HEK293 (cell line): ENCODE data around the gene COA8.

Experiments
- FEZF1 ChIP-seq: fragments of 450-650 bp; formaldehyde crosslinking; IDR thresholded peaks from 2 replicates; pipeline ENCODE4 v1.5.1; 2016; ENCODE audit warnings: missing biosample characterization, missing genetic modification characterization
- GFI1B ChIP-seq: fragments of 450-650 bp; formaldehyde crosslinking; IDR thresholded peaks from 2 replicates; pipeline ENCODE4 v1.5.1; 2016; ENCODE audit warnings: missing biosample characterization, missing genetic modification characterization
- GLI4 ChIP-seq: fragments of 450-650 bp; formaldehyde crosslinking; IDR thresholded peaks from 2 replicates; pipeline ENCODE4 v1.5.1; 2016; ENCODE audit warnings: missing biosample characterization, missing genetic modification characterization
- HOXC10 ChIP-seq: sonication (generic); formaldehyde crosslinking; IDR thresholded peaks from 2 replicates; pipeline ENCODE4 v1.8.1; 2023; ENCODE audit warnings: mild to moderate bottlenecking, missing genetic modification reagents
- KLF1 ChIP-seq: fragments of 450-650 bp; formaldehyde crosslinking; IDR thresholded peaks from 2 replicates; pipeline ENCODE4 v1.5.1; 2016; ENCODE audit warnings: missing biosample characterization, missing genetic modification characterization
- KLF10 ChIP-seq: fragments of 450-650 bp; IDR thresholded peaks from 2 replicates; pipeline ENCODE4 v1.5.1; 2018; ENCODE audit warnings: missing biosample characterization, mild to moderate bottlenecking, missing genetic modification characterization
- KLF7 ChIP-seq: fragments of 450-650 bp; formaldehyde crosslinking; IDR thresholded peaks from 2 replicates; pipeline ENCODE4 v1.5.1; 2016; ENCODE audit warnings: missing biosample characterization, missing genetic modification characterization, borderline replicate concordance
- MYNN ChIP-seq: fragments of 450-650 bp; formaldehyde crosslinking; IDR thresholded peaks from 2 replicates; pipeline ENCODE4 v1.5.1; 2016; ENCODE audit warnings: missing biosample characterization, missing genetic modification characterization, borderline replicate concordance
- PRDM1 ChIP-seq: fragments of 450-650 bp; formaldehyde crosslinking; IDR thresholded peaks from 2 replicates; pipeline ENCODE4; 2016; ENCODE audit warnings: missing biosample characterization, missing genetic modification characterization
- REPIN1 ChIP-seq: fragments of 450-650 bp; formaldehyde crosslinking; IDR thresholded peaks from 2 replicates; pipeline ENCODE4 v1.5.1; 2017; ENCODE audit warnings: missing biosample characterization, missing genetic modification characterization, low read depth
- YY1 ChIP-seq: fragments of 450-650 bp; formaldehyde crosslinking; IDR thresholded peaks from 2 replicates; pipeline ENCODE4 v1.5.1; 2018; ENCODE audit warnings: missing biosample characterization, missing genetic modification characterization
- ZBTB1 ChIP-seq: fragments of 450-650 bp; formaldehyde crosslinking; IDR thresholded peaks from 2 replicates; pipeline ENCODE4 v1.5.1; 2016; ENCODE audit warnings: missing biosample characterization, missing genetic modification characterization
- ZBTB20 ChIP-seq: fragments of 450-650 bp; formaldehyde crosslinking; IDR thresholded peaks from 2 replicates; pipeline ENCODE4 v1.5.1; 2016; ENCODE audit warnings: missing biosample characterization, missing genetic modification characterization
- ZBTB48 ChIP-seq: fragments of 450-650 bp; formaldehyde crosslinking; IDR thresholded peaks from 2 replicates; pipeline ENCODE4 v1.5.1; 2016; ENCODE audit warnings: missing biosample characterization, missing genetic modification characterization
- ZIC2 ChIP-seq: fragments of 450-650 bp; formaldehyde crosslinking; IDR thresholded peaks from 2 replicates; pipeline ENCODE4 v1.5.1; 2016; ENCODE audit warnings: missing biosample characterization, missing genetic modification characterization
- ZNF10 ChIP-seq: fragments of 450-650 bp; formaldehyde crosslinking; IDR thresholded peaks from 2 replicates; pipeline ENCODE4 v1.5.1; 2017; ENCODE audit warnings: missing biosample characterization, missing genetic modification characterization
- ZNF112 ChIP-seq: fragments of 450-650 bp; formaldehyde crosslinking; IDR thresholded peaks from 2 replicates; pipeline ENCODE4 v1.5.0; 2017; ENCODE audit warnings: missing biosample characterization, missing genetic modification characterization
- ZNF114 ChIP-seq: fragments of 450-650 bp; formaldehyde crosslinking; IDR thresholded peaks from 2 replicates; pipeline ENCODE4 v1.5.0; 2017; ENCODE audit warnings: missing biosample characterization, missing genetic modification characterization
- ZNF132 ChIP-seq: fragments of 450-650 bp; formaldehyde crosslinking; IDR thresholded peaks from 2 replicates; pipeline ENCODE4 v1.5.1; 2017; ENCODE audit warnings: missing biosample characterization, missing genetic modification characterization, borderline replicate concordance
- ZNF133 ChIP-seq: fragments of 450-650 bp; formaldehyde crosslinking; IDR thresholded peaks from 2 replicates; pipeline ENCODE4 v1.5.1; 2016; ENCODE audit warnings: missing biosample characterization, missing genetic modification characterization
- ZNF16 ChIP-seq: fragments of 450-650 bp; formaldehyde crosslinking; IDR thresholded peaks from 2 replicates; pipeline ENCODE4 v1.5.1; 2016; ENCODE audit warnings: low read depth, missing biosample characterization, missing genetic modification characterization
- ZNF23 ChIP-seq: fragments of 450-650 bp; formaldehyde crosslinking; IDR thresholded peaks from 2 replicates; pipeline ENCODE4 v1.5.1; 2016; ENCODE audit warnings: missing biosample characterization, missing genetic modification characterization, borderline replicate concordance
- ZNF24 ChIP-seq: fragments of 450-650 bp; formaldehyde crosslinking; IDR thresholded peaks from 2 replicates; pipeline ENCODE4 v1.5.1; 2016; ENCODE audit warnings: missing biosample characterization, missing genetic modification characterization
- ZNF280C ChIP-seq: fragments of 450-650 bp; formaldehyde crosslinking; IDR thresholded peaks from 2 replicates; pipeline ENCODE4 v1.5.1; 2016; ENCODE audit warnings: missing biosample characterization, missing genetic modification characterization
- ZNF513 ChIP-seq: fragments of 450-650 bp; IDR thresholded peaks from 2 replicates; pipeline ENCODE4 v1.5.1; 2018; ENCODE audit warnings: missing biosample characterization, missing genetic modification characterization
- ZNF514 ChIP-seq: fragments of 450-650 bp; formaldehyde crosslinking; IDR thresholded peaks from 2 replicates; pipeline ENCODE4 v1.5.1; 2016; ENCODE audit warnings: missing biosample characterization, missing genetic modification characterization
- ZNF596 ChIP-seq: fragments of 450-650 bp; IDR thresholded peaks from 2 replicates; pipeline ENCODE4 v1.5.0; 2018; ENCODE audit warnings: missing biosample characterization, mild to moderate bottlenecking, missing genetic modification characterization, moderate library complexity
- ZNF654 ChIP-seq: fragments of 450-650 bp; formaldehyde crosslinking; IDR thresholded peaks from 2 replicates; pipeline ENCODE4 v1.5.1; 2016; ENCODE audit warnings: low read depth, missing biosample characterization, missing genetic modification characterization
- ZNF707 ChIP-seq: fragments of 450-650 bp; formaldehyde crosslinking; IDR thresholded peaks from 2 replicates; pipeline ENCODE4 v1.5.1; 2016; ENCODE audit warnings: missing biosample characterization, missing genetic modification characterization
- ZNF785 ChIP-seq: fragments of 450-650 bp; formaldehyde crosslinking; IDR thresholded peaks from 2 replicates; pipeline ENCODE4 v1.5.1; 2016; ENCODE audit warnings: missing biosample characterization, missing genetic modification characterization
- ZNF837 ChIP-seq: fragments of 450-650 bp; formaldehyde crosslinking; IDR thresholded peaks from 2 replicates; pipeline ENCODE4 v1.5.1; 2016; ENCODE audit warnings: missing biosample characterization, missing genetic modification characterization
- ZNF843 ChIP-seq: fragments of 450-650 bp; formaldehyde crosslinking; IDR thresholded peaks from 2 replicates; pipeline ENCODE4 v1.5.1; 2016; ENCODE audit warnings: missing biosample characterization, missing genetic modification characterization
- ZSCAN5A ChIP-seq: fragments of 450-650 bp; formaldehyde crosslinking; IDR thresholded peaks from 2 replicates; pipeline ENCODE4 v1.5.1; 2016; ENCODE audit warnings: missing biosample characterization, missing genetic modification characterization
- TF ChIP-seq, protein P1 (sequence below): fragments of 450-650 bp; formaldehyde crosslinking; conservative IDR thresholded peaks from 2 replicates; pipeline ENCODE4 v1.5.1; 2016; ENCODE audit warnings: low read depth, missing biosample characterization, missing genetic modification characterization

COA8 gene

DNA sequence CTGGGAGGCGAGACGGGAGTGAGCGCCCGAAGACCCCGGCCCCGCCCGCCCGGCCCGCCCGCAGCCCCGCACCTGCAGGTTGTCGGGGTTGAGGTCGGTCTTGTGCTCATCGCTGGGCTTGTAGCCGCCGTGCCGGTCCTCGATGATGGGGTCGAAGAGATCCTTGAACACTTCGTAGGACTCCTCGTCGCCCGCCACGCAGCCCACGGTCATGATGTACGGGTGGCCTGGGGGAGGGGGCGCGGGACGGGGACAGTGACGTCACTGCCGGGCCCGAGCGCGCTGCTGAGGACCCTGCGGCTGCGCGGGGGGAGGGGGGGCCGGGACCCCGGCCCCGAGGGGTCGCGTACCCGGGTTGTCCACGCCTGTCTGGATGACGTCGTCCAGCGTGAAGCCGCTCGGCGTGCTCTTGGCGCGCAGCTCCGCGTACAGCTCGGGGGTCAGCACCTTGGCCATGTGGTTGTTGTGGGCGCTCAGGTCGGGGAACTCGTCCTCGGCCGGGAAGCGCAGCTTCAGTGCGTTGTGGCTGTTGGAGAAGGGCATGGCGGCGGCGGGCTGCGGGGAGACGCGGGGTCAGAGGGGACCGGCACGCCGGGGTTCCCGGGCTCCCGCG is 40.7 kb upstream of the COA8 start (continued):
- TF ChIP-seq ZNF132 (tag by site-specific recombination) = no peak
- TF ChIP-seq ZNF112 (tag by site-specific recombination) = no peak
- no peak for TF ChIP-seq REPIN1 (tag by site-specific recombination)
- TF ChIP-seq ZNF114 (tag by site-specific recombination) = no peak
- no peak for TF ChIP-seq KLF1 (tag by site-specific recombination)
- TF ChIP-seq MYNN (tag by site-specific recombination) = no peak
- TF ChIP-seq ZNF23 = no peak
- no peak for TF ChIP-seq GFI1B (tag by site-specific recombination)
- no peak for TF ChIP-seq FEZF1 (tag by site-specific recombination)
- no peak for TF ChIP-seq ZNF24 (tag by site-specific recombination)
- no peak for TF ChIP-seq ZNF837
- 0 out of 2 replicates have a peak, but pooled peaks have one; percentile 29 for TF ChIP-seq ZBTB48 (tag by site-specific recombination)
- no peak for TF ChIP-seq ZNF16
- TF ChIP-seq ZNF654 = no peak
- TF ChIP-seq PRDM1 (tag by site-specific recombination) = no peak
- TF ChIP-seq ZNF280C (tag by site-specific recombination) = no peak
- no peak for TF ChIP-seq KLF7 (tag by site-specific recombination)
- no peak for TF ChIP-seq ZNF707 (tag by site-specific recombination)
- no peak for TF ChIP-seq ZNF514 (tag by site-specific recombination)
- TF ChIP-seq GLI4 = no peak
- TF ChIP-seq ZNF133 (tag by site-specific recombination) = no peak
- no peak for TF ChIP-seq ZBTB20 (tag by site-specific recombination)
- TF ChIP-seq ZNF843 (tag by site-specific recombination) = no peak
- TF ChIP-seq ZSCAN5A (tag by site-specific recombination) = no peak
- no peak for TF ChIP-seq KLF10 (tag by site-specific recombination)
- no peak for TF ChIP-seq ZNF596 (tag by site-specific recombination)
- no peak for TF ChIP-seq ZNF513 (tag by site-specific recombination)
- no peak for TF ChIP-seq ZNF10
- TF ChIP-seq, protein P1, sequence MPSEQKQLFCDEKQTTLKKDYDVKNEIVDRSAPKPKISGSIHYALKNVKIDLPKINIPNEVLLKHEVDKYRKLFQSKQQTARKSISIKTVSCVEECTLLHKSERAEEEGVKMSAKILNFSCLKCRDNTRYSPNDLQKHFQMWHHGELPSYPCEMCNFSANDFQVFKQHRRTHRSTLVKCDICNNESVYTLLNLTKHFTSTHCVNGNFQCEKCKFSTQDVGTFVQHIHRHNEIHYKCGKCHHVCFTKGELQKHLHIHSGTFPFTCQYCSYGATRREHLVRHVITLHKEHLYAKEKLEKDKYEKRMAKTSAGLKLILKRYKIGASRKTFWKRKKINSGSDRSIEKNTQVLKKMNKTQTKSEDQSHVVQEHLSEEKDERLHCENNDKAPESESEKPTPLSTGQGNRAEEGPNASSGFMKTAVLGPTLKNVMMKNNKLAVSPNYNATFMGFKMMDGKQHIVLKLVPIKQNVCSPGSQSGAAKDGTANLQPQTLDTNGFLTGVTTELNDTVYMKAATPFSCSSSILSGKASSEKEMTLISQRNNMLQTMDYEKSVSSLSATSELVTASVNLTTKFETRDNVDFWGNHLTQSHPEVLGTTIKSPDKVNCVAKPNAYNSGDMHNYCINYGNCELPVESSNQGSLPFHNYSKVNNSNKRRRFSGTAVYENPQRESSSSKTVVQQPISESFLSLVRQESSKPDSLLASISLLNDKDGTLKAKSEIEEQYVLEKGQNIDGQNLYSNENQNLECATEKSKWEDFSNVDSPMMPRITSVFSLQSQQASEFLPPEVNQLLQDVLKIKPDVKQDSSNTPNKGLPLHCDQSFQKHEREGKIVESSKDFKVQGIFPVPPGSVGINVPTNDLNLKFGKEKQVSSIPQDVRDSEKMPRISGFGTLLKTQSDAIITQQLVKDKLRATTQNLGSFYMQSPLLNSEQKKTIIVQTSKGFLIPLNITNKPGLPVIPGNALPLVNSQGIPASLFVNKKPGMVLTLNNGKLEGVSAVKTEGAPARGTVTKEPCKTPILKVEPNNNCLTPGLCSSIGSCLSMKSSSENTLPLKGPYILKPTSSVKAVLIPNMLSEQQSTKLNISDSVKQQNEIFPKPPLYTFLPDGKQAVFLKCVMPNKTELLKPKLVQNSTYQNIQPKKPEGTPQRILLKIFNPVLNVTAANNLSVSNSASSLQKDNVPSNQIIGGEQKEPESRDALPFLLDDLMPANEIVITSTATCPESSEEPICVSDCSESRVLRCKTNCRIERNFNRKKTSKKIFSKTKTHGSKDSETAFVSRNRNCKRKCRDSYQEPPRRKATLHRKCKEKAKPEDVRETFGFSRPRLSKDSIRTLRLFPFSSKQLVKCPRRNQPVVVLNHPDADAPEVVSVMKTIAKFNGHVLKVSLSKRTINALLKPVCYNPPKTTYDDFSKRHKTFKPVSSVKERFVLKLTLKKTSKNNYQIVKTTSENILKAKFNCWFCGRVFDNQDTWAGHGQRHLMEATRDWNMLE (tag by site-specific recombination) = no peak
- no peak for TF ChIP-seq YY1 (tag by site-specific recombination)
- no peak for TF ChIP-seq ZNF785 (tag by site-specific recombination)
- TF ChIP-seq HOXC10 (CRISPR knock-in tag) = no peak
- TF ChIP-seq ZIC2 = no peak; the same call in 1 of the 2 replicates
- no peak for TF ChIP-seq ZBTB1 (tag by site-specific recombination)
